ENCODE measurements around the gene ZFC3H1. TPM values are rescaled to one million over a fixed set of nuclear protein-coding genes. Genes with fewer than 3 reads are reported as not detected.

Gene ZFC3H1
- total and polyA plus RNA-seq, 2 of the 4 experiments (the other 2 are of a cell fraction), result 16.8 to 23.3 TPM

DNA sequence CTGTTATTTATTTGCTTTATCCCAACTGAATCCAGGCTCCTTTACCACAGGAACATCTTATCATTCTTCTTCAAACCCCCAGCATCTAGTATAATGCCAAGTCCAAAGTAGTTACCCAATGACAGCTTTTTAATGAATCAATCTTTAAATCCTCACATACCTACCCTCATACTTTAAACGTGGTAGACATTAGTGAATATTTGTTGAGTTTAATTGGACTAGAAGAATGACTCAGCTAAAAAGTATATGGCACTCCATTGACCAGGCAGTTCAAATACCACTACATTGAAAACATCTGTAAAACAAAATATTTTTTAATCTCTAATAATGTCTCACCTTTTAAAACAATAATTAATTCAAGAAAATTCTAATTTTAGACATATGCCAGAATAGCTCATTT lies 98.1 kb downstream of the ZFC3H1 start:
- Histone ChIP-seq H2AFZ (replicated peaks; ENCODE audit: low read length, poor library complexity) (no peak overlapping the region), H4K5ac (ENCODE audit: low read depth, low read length) (no peak overlapping the region), H3K56ac (ENCODE audit: extremely low read depth, insufficient read depth, low read length) (no peak overlapping the region), H3K9me1 (ENCODE audit: insufficient read depth, low read length) (no peaks in the 10 kb centered on the region), H2BK15ac (ENCODE audit: low read depth, low read length) (no peak overlapping the region), H2BK5ac (ENCODE audit: low read depth, low read length, poor library complexity, severe bottlenecking) (no peak overlapping the region), H4K8ac (ENCODE audit: low read depth in 2 of 2, low read length in 2 of 2) (no peak overlapping the region), H3K79me1 (ENCODE audit: low read depth in 1 of 2, low read length in 2 of 2) (no peaks in the 10 kb centered on the region), H3K23ac (ENCODE audit: low read depth, low read length) (no peak overlapping the region), H3K4ac (ENCODE audit: low read depth, low read length) (no peak overlapping the region), H4K20me1 (ENCODE audit: insufficient read depth, low read length) (no peaks in the 10 kb centered on the region), H4K91ac (ENCODE audit: insufficient read depth, low read depth, low read length) (no peak overlapping the region), H3K4me3 (ENCODE audit: insufficient read depth, low read depth, low read length) (no peak overlapping the region), H2AK5ac (ENCODE audit: low read depth, low read length) (no peak overlapping the region), H3K27me3 (ENCODE audit: control insufficient read depth, insufficient read depth, low read length) (peaks cover 8% of the 10 kb centered on the region; the same call in 1 of the 2 replicates), H3K18ac (ENCODE audit: low read depth, low read length) (no peak overlapping the region), H3K4me1 (ENCODE audit: control insufficient read depth, insufficient read depth, low read length) (peaks cover 2% of the 10 kb centered on the region), H2BK120ac (ENCODE audit: low read depth, low read length) (no peak overlapping the region), H3K27ac (ENCODE audit: insufficient read depth, low read length) (no peak overlapping the region), H2BK20ac (ENCODE audit: low read depth, low read length) (no peak overlapping the region), H3K9ac (ENCODE audit: low read depth, low read length) (no peak overlapping the region), H3K36me3 (ENCODE audit: control insufficient read depth, insufficient read depth, low read length) (no peaks in the 10 kb centered on the region), H2AK9ac (replicated peaks; ENCODE audit: low read depth, low read length, poor library complexity) (no peak overlapping the region), H3K4me2 (ENCODE audit: low read depth, low read length) (no peak overlapping the region), H3K14ac (replicated peaks; ENCODE audit: low read depth, low read length) (no peak overlapping the region), H3K9me3 (ENCODE audit: control insufficient read depth, insufficient read depth, low read length) (no peaks in the 10 kb centered on the region)
- ChIA-PET CTCF (no interaction called here), POLR2A (ENCODE audit: unreplicated experiment) (no interaction called here)
- no CpG with 5 or more reads among the region's 1 CpG for WGBS, 2 experiments (ENCODE audit: extremely low coverage in 2 of 2, insufficient read length in 1 of 2)
- intact Hi-C loops (cut with micrococcal nuclease) (no loop called here), dilution Hi-C loops (cut with HindIII; ENCODE audit: low sequenced_read_pairs, unreplicated experiment) (no loop called here), in situ Hi-C loops (cut with MboI; ENCODE audit: low sequenced_read_pairs) (no loop called here)
- no TSS peak for BruUV-seq (replicated peaks)
- DNase-seq (no peak), ATAC-seq (ENCODE audit: low read depth) (no peak; the same call in 1 of the 2 replicates)
- peak; percentile 44 for TF ChIP-seq MAFK (IDR thresholded peaks at IDR 0.05; ENCODE audit: low read depth, low read length)
- TF ChIP-seq CHD1 (IDR thresholded peaks at IDR 0.05; ENCODE audit: low read depth, low read length), result no peak
- peak; percentile 91 for TF ChIP-seq NFE2L2 (IDR thresholded peaks at IDR 0.05; ENCODE audit: low read depth, low read length)

Measured in IMR-90 (cell line).